HG02884 (cell line): ENCODE measurements around the gene TMEM108.

Experiments used
- ATAC-seq: cut with Tn5 transposase; IDR thresholded peaks from one replicate; pipeline ENCODE4 v1.9.1; 2021; ENCODE audit warnings: mild to moderate bottlenecking, moderate library complexity; ENCODE audit not compliant: unreplicated experiment

The TMEM108 gene

DNA sequence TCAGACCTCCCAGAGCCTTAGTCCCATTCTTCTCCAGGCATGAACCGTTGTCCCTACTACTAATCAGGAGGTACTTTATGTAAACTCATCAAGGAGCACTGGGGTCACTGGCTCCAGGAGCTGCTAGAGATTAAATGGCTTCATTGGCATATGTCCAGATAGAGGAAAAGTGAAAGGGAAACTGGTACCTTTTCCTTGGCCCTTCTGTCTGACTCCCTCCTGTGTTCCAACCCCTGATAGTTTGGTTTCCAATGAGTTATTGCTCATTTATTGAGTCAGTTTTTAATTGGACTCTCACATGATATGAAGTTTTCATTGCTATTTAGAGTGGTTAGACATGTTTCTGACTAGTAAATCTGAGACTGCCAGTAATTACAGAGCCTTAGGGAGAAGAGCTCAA is 231.2 kb downstream of the TMEM108 start:
- no peak for ATAC-seq

GRCh38 chr3:133270631-133271030 is 232.4 kb downstream of the TMEM108 start:
- ATAC-seq, result no peak

GRCh38 chr3:133271042-133271441 is 232.9 kb downstream of the TMEM108 start:
- no peak for ATAC-seq

- no peak for ATAC-seq
Measured at GRCh38 chr3:133271539-133271938, 233.3 kb downstream of the TMEM108 start.

- no peak for ATAC-seq
Measured at GRCh38 chr3:133273346-133273745, 235.2 kb downstream of the TMEM108 start.

- no peak for ATAC-seq
Measured at GRCh38 chr3:133274477-133274876, 236.3 kb downstream of the TMEM108 start.

GRCh38 chr3:133276594-133276993 is 238.4 kb downstream of the TMEM108 start:
- no peak for ATAC-seq

DNA sequence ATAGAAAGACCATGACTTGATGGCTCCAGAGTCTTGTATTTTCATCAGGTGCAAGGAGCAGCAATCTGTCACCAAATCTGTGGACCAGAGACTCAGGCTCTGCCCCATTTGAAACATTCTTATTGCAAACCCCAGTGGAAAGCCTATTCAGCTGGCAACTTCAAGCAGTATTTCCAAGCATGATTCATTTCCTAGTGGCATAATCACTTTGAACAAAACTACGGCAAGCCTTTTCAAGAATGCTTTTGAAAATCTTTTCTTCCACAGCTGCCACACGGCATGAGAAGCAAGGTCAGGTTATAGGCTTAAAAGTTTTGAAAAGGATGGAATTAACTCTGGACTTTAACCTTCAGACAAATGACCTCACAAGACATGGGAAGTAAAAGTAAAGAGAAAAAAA is 239.6 kb downstream of the TMEM108 start:
- ATAC-seq, result no peak

DNA sequence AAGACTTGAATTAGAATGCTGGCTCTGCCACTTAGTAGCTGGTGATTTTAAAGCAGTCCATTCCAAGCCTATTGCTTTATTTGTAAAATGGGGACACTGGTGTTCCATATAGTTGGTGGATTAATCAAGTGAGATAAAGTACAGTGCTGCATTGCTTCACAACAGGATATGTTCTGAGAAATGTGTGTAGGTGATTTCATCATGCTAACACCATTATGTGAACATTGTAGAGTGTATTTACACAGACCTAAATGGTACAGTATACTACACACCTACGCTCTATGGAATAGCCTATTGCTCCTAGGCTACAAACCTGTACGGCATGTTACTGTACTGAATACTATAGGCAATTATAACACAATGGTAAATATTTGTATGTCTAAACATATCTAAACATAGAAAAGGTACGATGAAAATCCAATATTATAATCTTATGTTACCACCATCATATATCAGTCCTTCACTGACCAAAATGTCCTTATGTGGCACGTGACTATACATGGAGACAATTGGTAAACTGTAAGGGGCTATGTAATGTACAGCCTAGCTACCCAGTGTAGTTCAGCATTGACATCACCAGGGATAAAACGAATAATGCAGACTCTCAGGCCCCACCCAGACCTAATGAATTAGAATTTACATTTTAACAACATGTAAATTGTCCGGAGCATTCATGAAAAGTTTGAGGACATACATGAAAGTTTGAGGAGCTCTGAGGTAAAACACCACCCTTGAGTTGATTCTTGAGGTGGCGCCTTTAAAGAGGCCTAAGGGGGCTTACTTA is 240.3 kb downstream of the TMEM108 start:
- ATAC-seq, result no peak

DNA sequence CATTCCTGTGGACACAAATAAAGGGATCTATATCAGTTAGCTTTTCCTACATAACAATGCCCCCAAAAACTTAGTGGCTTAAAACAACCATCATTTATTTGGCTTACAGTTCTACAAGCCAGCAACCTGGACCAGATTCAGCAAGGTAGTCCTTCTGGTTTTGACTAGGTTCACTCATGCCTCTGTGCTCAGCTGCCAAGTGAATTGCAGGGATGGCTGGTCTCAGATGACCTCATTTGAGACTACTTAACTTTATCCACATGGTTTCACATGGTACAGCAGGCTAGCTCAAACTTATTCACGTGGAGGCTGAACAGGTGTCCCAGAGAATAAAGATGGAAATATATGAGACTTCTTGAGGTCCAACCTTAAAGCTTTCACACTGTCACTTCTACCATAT is 242.4 kb downstream of the TMEM108 start:
- no peak for ATAC-seq

DNA sequence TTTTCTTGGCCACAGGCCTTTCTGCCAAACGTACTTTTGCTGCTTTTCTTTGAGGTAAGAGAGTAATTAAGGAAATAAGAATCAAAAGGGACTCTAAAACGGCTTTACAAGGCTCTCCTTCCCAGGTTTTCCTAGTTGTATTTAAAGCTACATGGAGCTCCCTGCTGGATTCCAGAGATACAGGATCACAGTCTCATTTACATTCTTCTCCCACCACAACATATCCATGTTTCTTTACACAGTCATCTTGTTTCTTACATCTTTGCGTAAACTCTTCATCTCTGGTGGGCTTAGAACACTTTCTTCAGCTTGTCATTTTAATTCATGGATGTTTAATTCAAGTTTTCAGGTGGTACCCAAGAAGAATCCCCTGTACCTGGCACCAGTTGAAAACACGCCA is 244.0 kb downstream of the TMEM108 start:
- no peak for ATAC-seq

- ATAC-seq, result no peak
Measured at GRCh38 chr3:133283958-133284807, 246.0 kb downstream of the TMEM108 start.

DNA sequence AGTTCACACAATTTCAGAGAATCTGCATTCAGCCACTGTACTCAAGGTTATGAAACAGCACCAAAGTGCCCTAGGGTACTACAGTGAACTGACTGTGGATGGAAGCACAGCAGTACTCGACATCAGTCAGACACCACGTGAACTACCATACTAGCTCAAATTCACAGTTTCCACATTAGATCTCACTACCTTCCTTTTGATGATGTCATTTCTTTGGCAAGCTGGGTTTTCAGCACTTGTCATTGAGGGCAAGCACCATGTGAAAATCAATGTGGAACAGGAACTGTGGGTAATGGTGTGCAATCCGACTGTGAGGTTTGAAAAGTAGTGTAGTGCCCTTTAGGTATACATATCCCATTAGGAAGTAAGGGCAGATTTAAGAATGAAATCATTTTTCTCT is 251.1 kb downstream of the TMEM108 start:
- no peak for ATAC-seq

DNA sequence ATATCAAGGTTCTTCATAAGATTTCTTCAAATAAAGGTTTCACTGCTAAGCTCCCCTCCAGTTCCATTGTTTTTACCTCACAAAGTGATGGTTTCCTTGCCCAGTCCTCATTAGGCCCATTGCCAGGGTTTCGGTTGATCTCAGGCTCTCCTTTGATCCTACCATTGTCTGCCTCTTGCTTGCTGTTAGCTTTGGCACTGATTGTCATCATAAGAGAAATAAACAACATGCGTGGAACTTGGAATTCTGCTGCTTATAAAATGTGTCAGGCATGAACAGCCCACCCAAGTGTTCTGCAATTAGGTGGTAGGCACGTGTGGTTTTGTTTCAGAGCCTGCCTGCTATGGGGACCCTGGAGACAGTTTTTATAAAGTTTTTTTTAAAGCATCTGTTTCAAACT is 254.1 kb downstream of the TMEM108 start:
- no peak for ATAC-seq

DNA sequence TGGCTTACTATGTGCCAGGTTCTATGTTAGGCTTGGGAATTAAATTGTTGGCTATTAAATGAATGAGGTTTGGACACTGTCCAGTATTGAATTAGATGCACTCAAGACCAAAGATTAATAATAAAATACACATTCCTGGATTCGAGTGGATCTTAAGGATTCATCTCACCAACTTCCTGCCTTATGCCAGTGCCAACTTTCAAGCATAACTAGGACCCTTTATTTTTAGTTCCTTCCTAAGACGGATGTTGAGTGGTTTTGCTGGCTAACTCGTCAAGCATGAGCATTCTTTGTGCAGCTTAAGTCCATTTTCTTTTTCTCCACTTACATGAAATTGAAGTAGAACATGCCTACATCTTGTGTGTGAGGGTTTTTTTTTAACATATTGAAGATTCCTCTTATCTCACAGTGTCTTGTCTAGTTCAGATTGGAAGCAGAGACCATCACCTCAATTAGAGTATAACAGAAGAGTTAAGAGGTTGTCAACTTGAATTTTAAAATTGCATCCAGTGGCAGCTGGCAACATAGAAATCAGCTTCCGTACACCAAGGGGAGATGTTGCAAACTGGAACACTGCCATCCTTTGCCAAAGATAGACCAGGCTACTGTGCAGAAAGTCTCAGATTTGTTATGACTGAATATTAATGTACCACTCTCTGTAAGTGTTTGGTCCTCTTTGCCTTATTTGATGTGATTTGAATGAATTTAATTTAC is 255.4 kb downstream of the TMEM108 start:
- ATAC-seq, result no peak

- no peak for ATAC-seq
Measured at GRCh38 chr3:133294253-133294652, 256.1 kb downstream of the TMEM108 start.

GRCh38 chr3:133295199-133295901 is 257.2 kb downstream of the TMEM108 start:
- peak; percentile 95 for ATAC-seq

- no peak for ATAC-seq
Measured at GRCh38 chr3:133295944-133296917, 258.0 kb downstream of the TMEM108 start.

GRCh38 chr3:133296981-133297380 is 258.8 kb downstream of the TMEM108 start:
- no peak for ATAC-seq

DNA sequence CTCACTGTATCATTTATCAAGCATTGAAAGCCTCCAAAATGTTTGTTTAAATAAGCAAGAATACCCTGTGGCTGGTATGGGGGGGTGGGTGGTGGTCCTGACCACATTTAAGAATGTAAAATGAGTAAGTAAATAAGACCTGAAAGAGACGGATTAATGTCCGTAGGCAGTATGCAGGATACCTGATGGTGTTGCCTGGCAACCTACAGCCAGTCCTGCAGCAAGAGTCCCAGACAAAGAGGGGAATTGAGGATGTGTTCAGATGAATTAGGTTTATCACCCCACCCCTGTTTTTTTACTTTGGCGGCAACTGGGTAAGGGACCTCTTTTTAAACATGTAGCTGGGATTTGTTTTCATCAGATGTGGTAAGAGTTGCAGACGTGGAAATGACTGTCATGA is 261.9 kb downstream of the TMEM108 start:
- ATAC-seq, result no peak
